HCT116 (cell line): ENCODE data around the gene PPFIA2. TPM values are rescaled to one million over a fixed set of nuclear protein-coding genes. Genes with fewer than 3 reads are reported as not detected.

Experiments
- ATAC-seq: fragments of 200-7000 bp; cut with Tn5 transposase; 2 replicates; pipeline ENCODE4 v1.9.1; 2020; ENCODE audit warnings: mild to moderate bottlenecking, moderate library complexity
- BruUV-seq: library from RNA; stranded (reverse); fragments of 400-500 nt; replicated peaks from 2 replicates; lab custom pipeline; 2021; lab: Mats Ljungman, UMichigan
- CTCF ChIA-PET: fragments of 300-600 bp; sonication (Branson Sonifier 250); formaldehyde crosslinking; loops from one replicate; lab custom pipeline; 2021; ENCODE audit warnings: antibody characterized with exemption; lab: Charles Lee
- POLR2A ChIA-PET: fragments of 300-600, 350-600 bp; sonication (Branson Sonifier 250); formaldehyde crosslinking; loops from one replicate; lab custom pipeline; 2021; ENCODE audit warnings: antibody characterized with exemption; lab: Charles Lee
- RAD21 ChIA-PET, 2 experiments: fragments of 300-600 bp; sonication (Branson Sonifier 250); formaldehyde crosslinking; loops; one replicate each; lab custom pipeline; 2023; ENCODE audit warnings: low total read pairs in 2 of 2; ENCODE audit not compliant: uncharacterized antibody in 2 of 2, unreplicated experiment in 2 of 2, low non-redundant PET in 1 of 2; lab: Charles Lee
- DNase-seq: peaks from one replicate; pipeline ENCODE4 v3.0.0-alpha.2; 2010; ENCODE audit warnings: low read depth, low spot score
- H2AFZ ChIP-seq: fragments of 200-600 bp; shearing (Covaris generic), sonication (generic); 2 replicates; pipeline ENCODE4 v1.6.1; 2017; ENCODE audit warnings: low read depth, mixed run types, mixed read lengths, antibody characterized with exemption, low read length; ENCODE audit not compliant: poor library complexity, severe bottlenecking
- H3K27ac ChIP-seq: 2 replicates; pipeline ENCODE4 v1.5.1; 2012; ENCODE audit warnings: low read depth, low read length
- H3K27me3 ChIP-seq: fragments of 200-600 bp; sonication (generic); 2 replicates; pipeline ENCODE4 v1.6.1; 2016; ENCODE audit warnings: mixed run types, low read length, mixed read lengths; ENCODE audit not compliant: insufficient read depth
- H3K36me3 ChIP-seq, 2 experiments: fragments of 200-500 bp in 1 of 2; fragments of 200-600 bp in 1 of 2; sonication (Bioruptor generic) in 1 of 2; sonication (generic) in 1 of 2; 2 replicates each; pipeline versions ENCODE4 v1.5.1 to v1.6.1; 2014 to 2016; ENCODE audit warnings: low read length in 2 of 2, inconsistent platforms in 1 of 2, mixed read lengths in 1 of 2, mixed run types in 1 of 2; ENCODE audit not compliant: insufficient read depth in 2 of 2, control insufficient read depth in 1 of 2
- H3K4me1 ChIP-seq, 2 experiments: fragments of 200-600 bp in 1 of 2; sonication (generic) in 1 of 2; 2 replicates each; pipeline versions ENCODE4 v1.5.1 to v1.6.1; 2012 to 2017; ENCODE audit warnings: low read length in 2 of 2, inconsistent platforms in 1 of 2, mild to moderate bottlenecking in 1 of 2, mixed read lengths in 1 of 2, mixed run types in 1 of 2, moderate library complexity in 1 of 2; ENCODE audit not compliant: insufficient read depth in 2 of 2, control insufficient read depth in 1 of 2
- H3K4me2 ChIP-seq: fragments of 200-600 bp; sonication (generic); 2 replicates; pipeline ENCODE4 v1.6.1; 2017; ENCODE audit warnings: mixed run types, low read length, mixed read lengths
- H3K4me3 ChIP-seq, 2 experiments: fragments of 200-600 bp in 1 of 2; sonication (generic) in 1 of 2; replicated peaks in 1 of 2; 2 replicates each; pipeline ENCODE4 v1.5.1; 2011 to 2016; ENCODE audit warnings: low read length in 2 of 2, control low read depth in 1 of 2, low read depth in 1 of 2, mild to moderate bottlenecking in 1 of 2, mixed read lengths in 1 of 2, mixed run types in 1 of 2
- H3K79me2 ChIP-seq: fragments of 200-600 bp; sonication (generic); 2 replicates; pipeline ENCODE4 v1.6.1; 2017; ENCODE audit warnings: mild to moderate bottlenecking, mixed run types, low read length, moderate library complexity, mixed read lengths; ENCODE audit not compliant: insufficient read depth
- H3K9ac ChIP-seq: fragments of 200-600 bp; sonication (generic); 2 replicates; pipeline ENCODE4 v1.6.1; 2016; ENCODE audit warnings: low read length, mixed read lengths
- H3K9me2 ChIP-seq: fragments of 200-600 bp; sonication (generic), shearing (Covaris generic); 2 replicates; pipeline ENCODE4 v1.6.1; 2017; ENCODE audit warnings: mixed run types, mild to moderate bottlenecking, moderate library complexity; ENCODE audit not compliant: insufficient read depth
- H3K9me3 ChIP-seq, 2 experiments: fragments of 200-500 bp in 1 of 2; fragments of 200-600 bp in 1 of 2; sonication (Bioruptor generic) in 1 of 2; sonication (generic) in 1 of 2; 2 replicates each; pipeline ENCODE4 v1.6.1; 2014 to 2017; ENCODE audit warnings: low read length in 2 of 2, mixed read lengths in 2 of 2, inconsistent platforms in 1 of 2, low read depth in 1 of 2, mild to moderate bottlenecking in 1 of 2, mixed run types in 1 of 2, moderate library complexity in 1 of 2; ENCODE audit not compliant: control insufficient read depth in 1 of 2, insufficient read depth in 1 of 2
- H4K20me1 ChIP-seq: fragments of 200-600 bp; sonication (generic), shearing (Covaris generic); 2 replicates; pipeline ENCODE4 v1.6.1; 2017; ENCODE audit warnings: mixed run types, mild to moderate bottlenecking, moderate library complexity; ENCODE audit not compliant: insufficient read depth
- CBX3 ChIP-seq: IDR thresholded peaks from 2 replicates; pipeline ENCODE4 v1.6.1; 2012; ENCODE audit warnings: low read depth
- CEBPB ChIP-seq: IDR thresholded peaks from 2 replicates; pipeline ENCODE4 v1.6.1; 2012; ENCODE audit warnings: low read depth
- EGR1 ChIP-seq: IDR thresholded peaks from 2 replicates; pipeline ENCODE4 v1.6.1; 2012; ENCODE audit warnings: low read depth
- ELF1 ChIP-seq: IDR thresholded peaks from 2 replicates; pipeline ENCODE4 v1.6.1; 2012; ENCODE audit warnings: low read depth, borderline replicate concordance
- EZH2 ChIP-seq: fragments of 200-600 bp; sonication (generic); IDR thresholded peaks from 2 replicates; pipeline ENCODE4 v1.6.1; 2017; ENCODE audit warnings: antibody characterized with exemption, mixed run types
- EZH2phosphoT487 ChIP-seq: fragments of 200-600 bp; IDR thresholded peaks from 2 replicates; pipeline ENCODE4 v1.6.1; 2018; ENCODE audit warnings: antibody characterized with exemption, borderline replicate concordance
- FOSL1 ChIP-seq: IDR thresholded peaks from 2 replicates; pipeline ENCODE4 v1.6.1; 2012; ENCODE audit warnings: low read depth
- JUND ChIP-seq: IDR thresholded peaks from 2 replicates; pipeline ENCODE4 v1.6.1; 2012
- POLR2AphosphoS5 ChIP-seq: IDR thresholded peaks from 2 replicates; pipeline ENCODE4 v1.6.1; 2011; ENCODE audit warnings: mild to moderate bottlenecking, low read depth, low read length, moderate library complexity
- RAD21 ChIP-seq: IDR thresholded peaks from 2 replicates; pipeline ENCODE4 v1.6.1; 2012; ENCODE audit warnings: low read depth, mild to moderate bottlenecking
- SIN3A ChIP-seq: IDR thresholded peaks from 2 replicates; pipeline ENCODE4 v1.6.1; 2012; ENCODE audit warnings: low read depth
- SP1 ChIP-seq: IDR thresholded peaks from 2 replicates; pipeline ENCODE4 v1.6.1; 2012; ENCODE audit warnings: low read depth
- SRF ChIP-seq: IDR thresholded peaks from 2 replicates; pipeline ENCODE4 v1.6.1; 2012; ENCODE audit warnings: low read depth
- TCF7L2 ChIP-seq: IDR thresholded peaks from 2 replicates; pipeline ENCODE4 v1.7.0; 2011; ENCODE audit warnings: borderline replicate concordance, inconsistent platforms; ENCODE audit not compliant: insufficient read depth, insufficient read length; ENCODE audit errors: extremely low read depth
- YY1 ChIP-seq: IDR thresholded peaks from 2 replicates; pipeline ENCODE4 v1.6.1; 2011; ENCODE audit warnings: low read length, low read depth, moderate library complexity, mild to moderate bottlenecking; ENCODE audit not compliant: insufficient replicate concordance; ENCODE audit errors: extremely low read depth
- ZFX ChIP-seq: fragments of 450-650 bp; IDR thresholded peaks from 2 replicates; pipeline ENCODE4 v1.6.1; 2017
- intact Hi-C: fragments of 100-400 bp; cut with micrococcal nuclease; formaldehyde crosslinking; loops from 2 replicates; pipeline ENCODE4 v1.10.0; 2022
- total RNA-seq: library from RNA; stranded (reverse); gene quantifications from one replicate; pipeline ENCODE4 v1.2.1, GENCODE V29; 2021; ENCODE audit not compliant: unreplicated experiment
- TF ChIP-seq, protein P1 (sequence below): IDR thresholded peaks from 2 replicates; pipeline ENCODE4 v1.6.1; 2011; ENCODE audit warnings: mild to moderate bottlenecking, low read length, moderate library complexity; ENCODE audit not compliant: insufficient replicate concordance; ENCODE audit errors: extremely low read depth
- TF ChIP-seq, protein P2 (sequence below): IDR thresholded peaks from 2 replicates; pipeline ENCODE4 v1.6.1; 2012
- TF ChIP-seq, protein P3 (sequence below): IDR thresholded peaks from 2 replicates; pipeline ENCODE4 v1.6.1; 2012
- TF ChIP-seq, protein P4 (sequence below): IDR thresholded peaks from 2 replicates; pipeline ENCODE4 v1.6.1; 2012; ENCODE audit warnings: low read depth

Gene PPFIA2
- total RNA-seq, 1 experiment from 2014 or later = not detected

DNA sequence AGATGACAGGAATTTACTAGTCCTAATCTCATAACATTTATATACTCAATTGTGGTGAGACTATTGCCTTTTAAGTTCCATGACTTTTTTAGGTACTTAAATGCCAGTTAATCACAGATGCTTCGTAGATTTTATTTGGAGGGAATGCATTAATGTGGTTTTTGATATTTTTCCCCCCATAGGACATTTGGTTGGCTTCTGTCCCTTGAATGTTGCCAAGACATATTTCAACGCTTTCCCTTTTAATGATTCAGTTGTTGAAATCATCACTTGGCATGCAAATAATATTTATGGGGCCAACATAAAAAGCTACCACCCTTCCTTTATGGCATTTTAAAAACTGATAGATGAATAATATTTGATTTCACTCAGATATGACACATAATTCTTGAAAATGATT is 509.2 kb downstream of the PPFIA2 start:
- no peak overlapping the region for H3K4me2 ChIP-seq
- no peaks in the 10 kb centered on the region for H3K9me2 ChIP-seq
- no peak overlapping the region for H3K27ac ChIP-seq
- H3K9ac ChIP-seq = no peak overlapping the region
- no peak for DNase-seq
- ChIA-PET RAD21 (no interaction called here), CTCF (interaction anchor here (1.8 kb wide), 1 partner anchor 8 kb away, joined by 9 read pairs; no protein-coding TSS in a partner anchor), POLR2A (no interaction called here)
- no peak overlapping the region for H3K4me3 ChIP-seq
- intact Hi-C loops = loop anchor here (10.0 kb wide), 1 partner anchor 415 kb away; no protein-coding TSS in a partner anchor
- H3K4me1 ChIP-seq = no peaks in the 10 kb centered on the region
- H4K20me1 ChIP-seq = no peaks in the 10 kb centered on the region
- no peaks in the 10 kb centered on the region for H3K9me3 ChIP-seq
- no peak overlapping the region for H2AFZ ChIP-seq
- H3K27me3 ChIP-seq = peaks cover 6% of the 10 kb centered on the region; the same call in 1 of the 2 replicates
- no peaks in the 10 kb centered on the region for H3K36me3 ChIP-seq
- TF ChIP-seq FOSL1 (no peak), SIN3A (no peak), EZH2 (no peak), SRF (no peak), CBX3 (no peak), SP1 (no peak), JUND (no peak), EGR1 (no peak), RAD21 (no peak), ELF1 (no peak), TCF7L2 (no peak), YY1 (no peak), POLR2AphosphoS5 (no peak), EZH2phosphoT487 (no peak), ZFX (no peak), CEBPB (no peak)
- TF ChIP-seq, protein P1, sequence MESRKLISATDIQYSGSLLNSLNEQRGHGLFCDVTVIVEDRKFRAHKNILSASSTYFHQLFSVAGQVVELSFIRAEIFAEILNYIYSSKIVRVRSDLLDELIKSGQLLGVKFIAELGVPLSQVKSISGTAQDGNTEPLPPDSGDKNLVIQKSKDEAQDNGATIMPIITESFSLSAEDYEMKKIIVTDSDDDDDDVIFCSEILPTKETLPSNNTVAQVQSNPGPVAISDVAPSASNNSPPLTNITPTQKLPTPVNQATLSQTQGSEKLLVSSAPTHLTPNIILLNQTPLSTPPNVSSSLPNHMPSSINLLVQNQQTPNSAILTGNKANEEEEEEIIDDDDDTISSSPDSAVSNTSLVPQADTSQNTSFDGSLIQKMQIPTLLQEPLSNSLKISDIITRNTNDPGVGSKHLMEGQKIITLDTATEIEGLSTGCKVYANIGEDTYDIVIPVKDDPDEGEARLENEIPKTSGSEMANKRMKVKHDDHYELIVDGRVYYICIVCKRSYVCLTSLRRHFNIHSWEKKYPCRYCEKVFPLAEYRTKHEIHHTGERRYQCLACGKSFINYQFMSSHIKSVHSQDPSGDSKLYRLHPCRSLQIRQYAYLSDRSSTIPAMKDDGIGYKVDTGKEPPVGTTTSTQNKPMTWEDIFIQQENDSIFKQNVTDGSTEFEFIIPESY = no peak
- TF ChIP-seq, protein P2, sequence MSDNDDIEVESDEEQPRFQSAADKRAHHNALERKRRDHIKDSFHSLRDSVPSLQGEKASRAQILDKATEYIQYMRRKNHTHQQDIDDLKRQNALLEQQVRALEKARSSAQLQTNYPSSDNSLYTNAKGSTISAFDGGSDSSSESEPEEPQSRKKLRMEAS = no peak
- TF ChIP-seq, protein P3, sequence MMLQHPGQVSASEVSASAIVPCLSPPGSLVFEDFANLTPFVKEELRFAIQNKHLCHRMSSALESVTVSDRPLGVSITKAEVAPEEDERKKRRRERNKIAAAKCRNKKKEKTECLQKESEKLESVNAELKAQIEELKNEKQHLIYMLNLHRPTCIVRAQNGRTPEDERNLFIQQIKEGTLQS = no peak
- TF ChIP-seq, protein P4, sequence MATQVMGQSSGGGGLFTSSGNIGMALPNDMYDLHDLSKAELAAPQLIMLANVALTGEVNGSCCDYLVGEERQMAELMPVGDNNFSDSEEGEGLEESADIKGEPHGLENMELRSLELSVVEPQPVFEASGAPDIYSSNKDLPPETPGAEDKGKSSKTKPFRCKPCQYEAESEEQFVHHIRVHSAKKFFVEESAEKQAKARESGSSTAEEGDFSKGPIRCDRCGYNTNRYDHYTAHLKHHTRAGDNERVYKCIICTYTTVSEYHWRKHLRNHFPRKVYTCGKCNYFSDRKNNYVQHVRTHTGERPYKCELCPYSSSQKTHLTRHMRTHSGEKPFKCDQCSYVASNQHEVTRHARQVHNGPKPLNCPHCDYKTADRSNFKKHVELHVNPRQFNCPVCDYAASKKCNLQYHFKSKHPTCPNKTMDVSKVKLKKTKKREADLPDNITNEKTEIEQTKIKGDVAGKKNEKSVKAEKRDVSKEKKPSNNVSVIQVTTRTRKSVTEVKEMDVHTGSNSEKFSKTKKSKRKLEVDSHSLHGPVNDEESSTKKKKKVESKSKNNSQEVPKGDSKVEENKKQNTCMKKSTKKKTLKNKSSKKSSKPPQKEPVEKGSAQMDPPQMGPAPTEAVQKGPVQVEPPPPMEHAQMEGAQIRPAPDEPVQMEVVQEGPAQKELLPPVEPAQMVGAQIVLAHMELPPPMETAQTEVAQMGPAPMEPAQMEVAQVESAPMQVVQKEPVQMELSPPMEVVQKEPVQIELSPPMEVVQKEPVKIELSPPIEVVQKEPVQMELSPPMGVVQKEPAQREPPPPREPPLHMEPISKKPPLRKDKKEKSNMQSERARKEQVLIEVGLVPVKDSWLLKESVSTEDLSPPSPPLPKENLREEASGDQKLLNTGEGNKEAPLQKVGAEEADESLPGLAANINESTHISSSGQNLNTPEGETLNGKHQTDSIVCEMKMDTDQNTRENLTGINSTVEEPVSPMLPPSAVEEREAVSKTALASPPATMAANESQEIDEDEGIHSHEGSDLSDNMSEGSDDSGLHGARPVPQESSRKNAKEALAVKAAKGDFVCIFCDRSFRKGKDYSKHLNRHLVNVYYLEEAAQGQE = no peak
- no TSS peak for BruUV-seq
- ATAC-seq = no peak
- no peaks in the 10 kb centered on the region for H3K79me2 ChIP-seq
